GM19328 (cell line): ENCODE measurements around the gene SNX8.

ENCODE experiments used
- ATAC-seq: cut with Tn5 transposase; IDR thresholded peaks from one replicate; pipeline ENCODE4 v1.9.1; 2021; ENCODE audit warnings: mild to moderate bottlenecking, moderate library complexity; ENCODE audit not compliant: unreplicated experiment

The SNX8 gene

GRCh38 chr7:2225336-2225735 lies 88.9 kb downstream of the SNX8 start:
- ATAC-seq, result no peak

- no peak for ATAC-seq
Measured at GRCh38 chr7:2224934-2225333, 89.3 kb downstream of the SNX8 start.

- ATAC-seq, result no peak
Measured at GRCh38 chr7:2224491-2224928, 89.7 kb downstream of the SNX8 start.

GRCh38 chr7:2223321-2223720 lies 90.9 kb downstream of the SNX8 start:
- ATAC-seq, result no peak

GRCh38 chr7:2222516-2222915 lies 91.7 kb downstream of the SNX8 start:
- no peak for ATAC-seq

- no peak for ATAC-seq
Measured at GRCh38 chr7:2220954-2221353, 93.3 kb downstream of the SNX8 start.

GRCh38 chr7:2220506-2220905 lies 93.7 kb downstream of the SNX8 start:
- no peak for ATAC-seq

- no peak for ATAC-seq
Measured at GRCh38 chr7:2220030-2220429, 94.2 kb downstream of the SNX8 start.

- ATAC-seq, result no peak
Measured at GRCh38 chr7:2219606-2220005, 94.6 kb downstream of the SNX8 start.

GRCh38 chr7:2219136-2219535 lies 95.1 kb downstream of the SNX8 start:
- ATAC-seq, result no peak

GRCh38 chr7:2218444-2218785 lies 95.8 kb downstream of the SNX8 start:
- no peak for ATAC-seq

- ATAC-seq, result no peak
Measured at GRCh38 chr7:2217716-2218443, 96.4 kb downstream of the SNX8 start.

GRCh38 chr7:2217206-2217605 lies 97.0 kb downstream of the SNX8 start:
- no peak for ATAC-seq

- no peak for ATAC-seq
Measured at GRCh38 chr7:2215851-2216250, 98.4 kb downstream of the SNX8 start.

GRCh38 chr7:2214636-2215035 lies 99.6 kb downstream of the SNX8 start:
- ATAC-seq, result no peak

- no peak for ATAC-seq
Measured at GRCh38 chr7:2213551-2214215, 100.6 kb downstream of the SNX8 start.

GRCh38 chr7:2212906-2213305 lies 101.3 kb downstream of the SNX8 start:
- no peak for ATAC-seq

- no peak for ATAC-seq
Measured at GRCh38 chr7:2211926-2212325, 102.3 kb downstream of the SNX8 start.

GRCh38 chr7:2211259-2211880 lies 102.9 kb downstream of the SNX8 start:
- ATAC-seq, result no peak

- ATAC-seq, result no peak
Measured at GRCh38 chr7:2210551-2211258, 103.5 kb downstream of the SNX8 start.

GRCh38 chr7:2209961-2210323 lies 104.3 kb downstream of the SNX8 start:
- ATAC-seq, result no peak
